NCI-H345 treated with DMSO at 0.1 percent for 48 hours (cell line): ENCODE data around the gene ZNF777.

Experiments
- DNase-seq: peaks from one replicate; lab custom pipeline; 2025; ENCODE audit not compliant: unreplicated experiment; lab: John Stamatoyannopoulos, UW

Gene ZNF777

GRCh38 chr7:149477494-149478443, 16.9 kb upstream of the ZNF777 start:
- no peak for DNase-seq

GRCh38 chr7:149476791-149477190, 15.9 kb upstream of the ZNF777 start:
- DNase-seq: no peak

- DNase-seq: no peak
Measured at GRCh38 chr7:149475121-149476045, 14.5 kb upstream of the ZNF777 start.

- no peak for DNase-seq
Measured at GRCh38 chr7:149474309-149475120, 13.7 kb upstream of the ZNF777 start.

- no peak for DNase-seq
Measured at GRCh38 chr7:149473251-149473650, 12.4 kb upstream of the ZNF777 start.

- no peak for DNase-seq
Measured at GRCh38 chr7:149471289-149471953, 10.6 kb upstream of the ZNF777 start.

GRCh38 chr7:149469806-149470205, 8.9 kb upstream of the ZNF777 start:
- DNase-seq: no peak

- no peak for DNase-seq
Measured at GRCh38 chr7:149468208-149468607, 7.3 kb upstream of the ZNF777 start.

- DNase-seq: no peak
Measured at GRCh38 chr7:149467321-149467859, 6.5 kb upstream of the ZNF777 start.

GRCh38 chr7:149466364-149466763, 5.5 kb upstream of the ZNF777 start:
- no peak for DNase-seq

GRCh38 chr7:149463500-149464161, 2.8 kb upstream of the ZNF777 start:
- no peak for DNase-seq

GRCh38 chr7:149462101-149462520, 1.2 kb upstream of the ZNF777 start:
- DNase-seq: no peak

- no peak for DNase-seq
Measured at GRCh38 chr7:149459540-149460452, 1.1 kb downstream of the ZNF777 start.

GRCh38 chr7:149459201-149459539, 1.7 kb downstream of the ZNF777 start:
- DNase-seq: no peak

GRCh38 chr7:149458235-149458634, 2.6 kb downstream of the ZNF777 start:
- no peak for DNase-seq

- no peak for DNase-seq
Measured at GRCh38 chr7:149457766-149458165, 3.1 kb downstream of the ZNF777 start.

- no peak for DNase-seq
Measured at GRCh38 chr7:149456506-149457421, 4.1 kb downstream of the ZNF777 start.
